Measurements from ENCODE around the gene PPP1CA.

Gene PPP1CA

GRCh38 chr11:67351275-67352005 is 50.2 kb downstream of the PPP1CA start:
- DNase-seq (ENCODE audit: low read depth), result peak; percentile 50

- DNase-seq (ENCODE audit: low read depth), result no peak
Observed at GRCh38 chr11:67349928-67350465, 51.7 kb downstream of the PPP1CA start.

- no peak for DNase-seq (ENCODE audit: low read depth)
Observed at GRCh38 chr11:67349457-67349856, 52.2 kb downstream of the PPP1CA start.

GRCh38 chr11:67349036-67349435 is 52.6 kb downstream of the PPP1CA start:
- DNase-seq (ENCODE audit: low read depth), result no peak

Data from activated T-helper 1 cell treated with Interleukin-2 at 50 U/mL for 16 hours (primary cell).